ENCODE results near the gene HOXA4. TPM values are rescaled to one million over a fixed set of nuclear protein-coding genes. Genes with fewer than 3 reads are reported as not detected.

Gene HOXA4
- total and polyA plus RNA-seq, 3 donors from 2014 or later, result 1.7 to 3.4 (median 3.3) TPM

- no peaks in the 10 kb centered on the region for H3K36me3 ChIP-seq (ENCODE audit: low read depth, missing control alignments)
- H3K4me3 ChIP-seq, result no peak overlapping the region
- no peaks in the 10 kb centered on the region for H3K9me3 ChIP-seq
- H3K27ac ChIP-seq, result no peak overlapping the region
- peaks cover 14% of the 10 kb centered on the region for H3K27me3 ChIP-seq
- no peak for DNase-seq
- peaks cover 13% of the 10 kb centered on the region for H3K4me1 ChIP-seq
- intact Hi-C loops (cut with DNase I; ENCODE audit: low total_unique reads), result no loop called here
- TF ChIP-seq POLR2A (IDR thresholded peaks at IDR 0.05) (no peak), CTCF (IDR thresholded peaks at IDR 0.05) (no peak)
- WGBS, 2 donors, result 12 to 16% methylated on average over 26 to 30 of the region's 30 CpGs
Observed at GRCh38 chr7:27157702-27158431, 27.3 kb upstream of the HOXA4 start.

- Histone ChIP-seq H3K9me3 (no peaks in the 10 kb centered on the region), H3K4me3 (peak overlapping the region in 1 of 2 donors; percentile 32), H3K36me3 (ENCODE audit: low read depth, missing control alignments) (no peaks in the 10 kb centered on the region), H3K4me1 (peaks cover 13% of the 10 kb centered on the region), H3K27me3 (peaks cover 14% of the 10 kb centered on the region), H3K27ac (no peak overlapping the region)
- no peak for TF ChIP-seq POLR2A (IDR thresholded peaks at IDR 0.05)
- no peak for TF ChIP-seq CTCF (IDR thresholded peaks at IDR 0.05)
- DNase-seq, result peak; percentile 16
- intact Hi-C loops (cut with DNase I; ENCODE audit: low total_unique reads), result no loop called here
- 8 to 14% methylated on average over 19 to 23 of the region's 30 CpGs for WGBS, 2 donors
Observed at GRCh38 chr7:27156916-27157701, 26.6 kb upstream of the HOXA4 start.

- intact Hi-C loops (cut with DNase I; ENCODE audit: low total_unique reads), result no loop called here
- TF ChIP-seq POLR2A (IDR thresholded peaks at IDR 0.05), result no peak
- TF ChIP-seq CTCF (IDR thresholded peaks at IDR 0.05), result no peak
- H3K27me3 ChIP-seq, result peaks cover 14% of the 10 kb centered on the region
- 0 to 2% methylated on average over 11 to 33 of the region's 33 CpGs for WGBS, 2 donors
- no peaks in the 10 kb centered on the region for H3K36me3 ChIP-seq (ENCODE audit: low read depth, missing control alignments)
- peak; percentile 46 for DNase-seq
- peak within 1 kb of the TSS; percentile 21 to 32 for H3K4me3 ChIP-seq
- no peak within 1 kb of the TSS for H3K27ac ChIP-seq
- H3K4me1 ChIP-seq, result peaks cover 12% of the 10 kb centered on the region
- H3K9me3 ChIP-seq, result no peaks in the 10 kb centered on the region
Observed at GRCh38 chr7:27156508-27156898, 25.9 kb upstream of the HOXA4 start, which contains the start of gene HOXA7. TSS of gene HOXA7 (minus strand) at chr7:27156675. CDS start at chr7:27156545, 130 bp downstream.

GRCh38 chr7:27155816-27156507, 25.4 kb upstream of the HOXA4 start:
- Histone ChIP-seq H3K4me3 (peak overlapping the region; percentile 21 to 32), H3K27me3 (peaks cover 14% of the 10 kb centered on the region), H3K4me1 (peaks cover 7% of the 10 kb centered on the region), H3K27ac (no peak overlapping the region), H3K36me3 (ENCODE audit: low read depth, missing control alignments) (no peaks in the 10 kb centered on the region), H3K9me3 (no peaks in the 10 kb centered on the region)
- intact Hi-C loops (cut with DNase I; ENCODE audit: low total_unique reads), result no loop called here
- TF ChIP-seq POLR2A (IDR thresholded peaks at IDR 0.05) (no peak), CTCF (IDR thresholded peaks at IDR 0.05) (no peak)
- WGBS, 2 donors, result 3 to 4% methylated on average over 43 to 63 of the region's 63 CpGs
- DNase-seq, result peak; percentile 20
